Mucosa of rectum (tissue), 2 donors: Measurements from ENCODE around the gene MASP1.
A peak's percentile ranks its signal among the peaks of the same experiment; 100 is the strongest.

Experiments used
- H3K27ac ChIP-seq, 2 donors: one replicate each; pipeline ENCODE4 v1.7.0; 2013; ENCODE audit warnings: inconsistent platforms in 2 of 2, low read depth in 2 of 2, low read length in 2 of 2
- H3K27me3 ChIP-seq, 2 donors: one replicate each; pipeline ENCODE4 v1.7.0; 2013; ENCODE audit warnings: low read length in 2 of 2; ENCODE audit not compliant: control insufficient read depth in 2 of 2, insufficient read depth in 2 of 2
- H3K36me3 ChIP-seq, 2 donors: one replicate each; pipeline ENCODE4 v1.7.0; 2013; ENCODE audit warnings: low read length in 2 of 2; ENCODE audit not compliant: control insufficient read depth in 2 of 2, insufficient read depth in 2 of 2
- H3K4me1 ChIP-seq, 2 donors: one replicate each; pipeline ENCODE4 v1.7.0; 2013; ENCODE audit warnings: low read length in 2 of 2, mild to moderate bottlenecking in 1 of 2; ENCODE audit not compliant: control insufficient read depth in 2 of 2, insufficient read depth in 2 of 2
- H3K4me3 ChIP-seq, 2 donors: one replicate each; pipeline ENCODE4 v1.7.0; 2013; ENCODE audit warnings: low read length in 2 of 2
- H3K9ac ChIP-seq, 2 donors: one replicate each; pipeline ENCODE4 v1.7.0; 2013; ENCODE audit warnings: low read length in 2 of 2, low read depth in 1 of 2, mild to moderate bottlenecking in 1 of 2
- H3K9me3 ChIP-seq, 2 donors: one replicate each; pipeline ENCODE4 v1.7.0; 2013; ENCODE audit warnings: low read length in 2 of 2; ENCODE audit not compliant: control insufficient read depth in 2 of 2
- donor health status: healthy.
- donor health status: Normal muscosa, but diverticular disease.

MASP1 gene

DNA sequence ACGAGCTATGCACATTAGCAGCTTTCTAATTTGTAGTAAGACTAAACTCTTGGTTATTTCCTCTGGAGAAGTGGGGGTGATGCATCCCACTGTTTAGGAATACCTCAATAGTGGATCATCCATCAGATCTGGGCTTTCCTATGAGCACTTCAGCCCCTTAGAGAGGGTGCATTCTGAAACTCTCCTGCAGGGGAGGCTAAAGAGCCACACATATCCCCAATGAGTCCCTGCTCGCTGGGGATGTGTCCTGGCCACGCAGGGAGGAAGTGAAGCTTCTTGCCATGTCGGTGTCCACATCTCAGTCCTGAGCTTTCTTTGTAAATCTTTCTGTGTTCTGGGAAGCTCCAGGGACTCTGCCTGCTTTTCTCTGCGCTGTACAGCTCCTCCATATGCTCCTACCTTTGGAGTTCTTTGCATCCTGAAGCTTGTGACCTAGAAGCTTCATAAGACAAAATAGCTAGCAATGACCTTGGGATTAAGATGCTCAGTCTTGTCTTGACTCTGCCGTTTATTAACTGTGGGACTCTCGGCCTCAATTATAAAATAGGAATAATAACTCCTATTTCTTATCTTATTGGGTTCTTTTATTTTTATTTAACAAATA is 28.3 kb upstream of the MASP1 start:
- Histone ChIP-seq H3K4me3 (no peak overlapping the region), H3K4me1 (no peaks in the 10 kb centered on the region), H3K27me3 (peaks cover 0 to 2% of the 10 kb centered on the region in 2 donors), H3K36me3 (no peaks in the 10 kb centered on the region), H3K9ac (no peak overlapping the region), H3K9me3 (no peaks in the 10 kb centered on the region), H3K27ac (no peak overlapping the region)

- Histone ChIP-seq H3K9ac (no peak overlapping the region), H3K4me3 (peak overlapping the region in 1 of 2 donors; percentile 21), H3K4me1 (no peaks in the 10 kb centered on the region), H3K36me3 (no peaks in the 10 kb centered on the region), H3K27me3 (peaks cover 0 to 2% of the 10 kb centered on the region in 2 donors), H3K9me3 (no peaks in the 10 kb centered on the region), H3K27ac (no peak overlapping the region)
Observed at GRCh38 chr3:187318819-187319616, 27.5 kb upstream of the MASP1 start.

DNA sequence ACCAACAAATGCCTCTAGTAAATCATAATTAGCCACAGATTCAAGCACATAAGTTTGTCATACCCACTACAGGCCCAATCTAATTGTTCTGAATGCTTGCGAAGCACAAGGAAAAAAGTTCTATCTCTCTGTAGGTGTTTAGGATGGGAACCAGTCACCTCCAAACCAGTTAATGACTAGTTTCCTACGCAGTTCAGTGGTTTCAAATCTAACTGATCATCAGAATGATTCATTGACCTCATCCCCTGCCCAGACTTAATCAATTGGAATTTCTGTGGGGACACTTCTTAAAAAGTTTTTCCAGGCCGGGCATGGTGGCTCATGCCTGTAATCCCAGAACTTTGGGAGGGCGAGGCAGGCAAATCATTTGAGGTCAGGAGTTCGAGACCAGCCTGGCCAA is 24.3 kb upstream of the MASP1 start:
- peaks cover 3 to 6% of the 10 kb centered on the region in 2 donors for H3K27me3 ChIP-seq
- no peaks in the 10 kb centered on the region for H3K36me3 ChIP-seq
- no peaks in the 10 kb centered on the region for H3K9me3 ChIP-seq

DNA sequence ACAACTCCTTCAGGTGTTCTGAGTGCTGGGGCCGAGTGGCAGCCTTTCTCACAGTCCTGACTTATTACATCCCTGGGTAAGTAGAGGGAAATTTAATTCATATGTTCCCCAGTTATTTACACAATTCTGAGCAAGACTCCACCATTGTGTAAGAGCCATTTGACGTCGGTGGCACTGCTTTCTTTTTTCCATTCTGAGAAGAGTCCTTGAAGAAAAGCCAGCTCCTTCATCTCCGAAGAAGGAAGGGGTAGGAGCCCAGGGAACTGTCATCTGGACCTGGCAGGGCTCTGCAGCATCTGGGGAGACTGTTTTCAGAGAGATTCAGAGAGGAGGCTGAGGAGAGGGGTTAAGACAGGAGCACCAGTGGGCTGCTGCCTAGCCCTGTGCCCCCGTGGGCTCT is 22.6 kb upstream of the MASP1 start:
- Histone ChIP-seq H3K27ac (no peak overlapping the region), H3K36me3 (no peaks in the 10 kb centered on the region), H3K9me3 (no peaks in the 10 kb centered on the region), H3K9ac (no peak overlapping the region), H3K4me1 (no peaks in the 10 kb centered on the region), H3K27me3 (peaks cover 3 to 6% of the 10 kb centered on the region in 2 donors), H3K4me3 (no peak overlapping the region)

More for the DNA sequence above, 24.3 kb upstream of the MASP1 start:
- Histone ChIP-seq H3K9ac (no peak overlapping the region), H3K4me1 (no peaks in the 10 kb centered on the region), H3K27ac (no peak overlapping the region), H3K4me3 (no peak overlapping the region)

DNA sequence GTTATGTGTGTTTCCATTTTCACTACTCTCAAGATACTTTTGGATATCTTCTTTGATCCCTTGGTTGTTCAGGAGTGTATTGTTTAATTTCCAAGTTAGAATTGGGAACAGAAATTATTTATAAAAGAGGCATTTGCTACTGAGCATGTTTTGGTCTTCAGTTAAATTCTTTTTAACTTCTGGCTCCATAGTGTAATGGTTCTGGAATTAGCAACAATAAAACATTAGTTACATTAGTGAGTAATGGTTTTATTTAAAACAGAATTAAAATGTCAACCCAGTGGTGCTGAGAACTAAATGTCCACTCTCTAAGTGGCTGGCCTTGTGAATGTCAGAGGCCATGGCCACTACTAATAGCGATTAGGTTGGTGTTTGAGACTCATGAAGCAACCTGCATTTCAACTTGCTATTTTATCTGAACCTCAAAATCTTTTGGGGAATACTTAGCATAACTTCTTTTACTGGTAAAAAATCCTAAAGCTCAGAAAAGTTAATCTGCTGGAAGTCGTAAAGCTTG is 19.5 kb upstream of the MASP1 start:
- Histone ChIP-seq H3K9me3 (no peaks in the 10 kb centered on the region), H3K27ac (peak overlapping the region in 1 of 2 donors; percentile 5), H3K4me3 (no peak overlapping the region), H3K9ac (no peak overlapping the region), H3K36me3 (no peaks in the 10 kb centered on the region), H3K4me1 (no peaks in the 10 kb centered on the region), H3K27me3 (peaks cover 3% of the 10 kb centered on the region in 2 donors)

DNA sequence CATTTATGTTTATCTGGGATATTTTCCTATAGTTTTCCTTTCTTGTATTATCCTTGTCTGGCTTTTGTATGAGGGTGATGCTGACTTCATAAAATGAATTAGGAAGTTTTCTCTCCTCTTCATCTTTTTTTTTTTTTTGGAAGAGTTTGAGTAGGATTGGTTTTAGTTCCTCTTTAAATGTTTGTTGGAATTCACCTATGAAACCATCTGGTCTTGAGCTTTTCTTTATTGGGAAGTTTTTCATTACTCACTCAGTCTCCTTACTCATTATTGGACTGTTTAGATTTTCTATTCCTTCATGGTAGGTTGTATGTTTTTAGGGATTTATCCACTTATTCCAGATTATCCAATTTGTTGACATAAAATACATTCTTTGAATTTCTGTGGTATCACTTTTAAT is 18.7 kb upstream of the MASP1 start:
- H3K36me3 ChIP-seq = no peaks in the 10 kb centered on the region
- H3K4me1 ChIP-seq = no peaks in the 10 kb centered on the region
- H3K9me3 ChIP-seq = no peaks in the 10 kb centered on the region
- no peak overlapping the region for H3K27ac ChIP-seq
- no peak overlapping the region for H3K9ac ChIP-seq
- no peak overlapping the region for H3K4me3 ChIP-seq
- peaks cover 3% of the 10 kb centered on the region in 2 donors for H3K27me3 ChIP-seq

DNA sequence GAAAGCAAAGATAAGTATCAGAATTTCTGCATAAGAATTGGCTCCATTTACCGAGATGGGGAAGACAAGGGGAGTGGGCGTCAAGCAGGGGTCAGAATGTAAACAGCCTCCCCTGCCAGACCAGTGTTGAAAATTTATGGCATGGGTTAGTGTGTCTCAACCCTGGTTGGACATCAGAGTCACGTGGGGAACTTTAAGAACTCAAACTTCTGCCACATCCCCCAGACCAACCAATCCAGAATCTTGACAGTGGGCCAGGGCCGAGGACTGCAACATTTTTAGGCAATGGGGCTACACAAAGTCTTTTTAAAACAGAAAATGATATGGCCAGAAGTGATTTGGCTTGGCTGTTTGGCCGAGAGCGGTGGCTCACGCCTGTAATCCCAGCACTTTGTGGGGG is 14.3 kb upstream of the MASP1 start:
- Histone ChIP-seq H3K9me3 (no peaks in the 10 kb centered on the region), H3K27ac (no peak overlapping the region), H3K36me3 (no peaks in the 10 kb centered on the region), H3K4me1 (no peaks in the 10 kb centered on the region), H3K4me3 (no peak overlapping the region), H3K27me3 (no peaks in the 10 kb centered on the region), H3K9ac (no peak overlapping the region)

GRCh38 chr3:187299611-187300010 is 8.1 kb upstream of the MASP1 start:
- no peaks in the 10 kb centered on the region for H3K9me3 ChIP-seq
- H3K36me3 ChIP-seq = no peaks in the 10 kb centered on the region
- no peak overlapping the region for H3K27ac ChIP-seq
- H3K4me3 ChIP-seq = no peak overlapping the region
- H3K4me1 ChIP-seq = no peaks in the 10 kb centered on the region
- no peaks in the 10 kb centered on the region for H3K27me3 ChIP-seq
- no peak overlapping the region for H3K9ac ChIP-seq

DNA sequence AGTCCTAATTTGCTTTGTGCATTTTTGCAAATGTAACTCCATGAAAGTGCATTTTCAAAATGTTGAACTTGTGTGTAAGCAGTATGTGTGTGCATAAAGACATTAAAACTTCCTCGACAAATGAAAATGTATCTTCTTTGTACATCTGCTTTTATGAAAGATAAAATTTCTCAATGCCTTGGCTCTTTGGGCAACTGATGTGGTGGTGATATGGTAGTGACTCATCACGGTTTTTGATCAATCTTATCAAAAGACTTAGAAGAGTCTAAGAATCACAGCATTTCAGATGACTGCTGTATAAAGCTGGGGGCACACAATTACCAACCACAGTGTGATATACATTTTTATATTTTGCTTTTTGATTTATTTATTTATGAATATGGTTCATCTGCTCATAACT is 5.4 kb upstream of the MASP1 start:
- Histone ChIP-seq H3K27me3 (no peaks in the 10 kb centered on the region), H3K9me3 (no peaks in the 10 kb centered on the region), H3K4me1 (no peaks in the 10 kb centered on the region), H3K36me3 (no peaks in the 10 kb centered on the region), H3K9ac (no peak overlapping the region), H3K4me3 (no peak overlapping the region), H3K27ac (no peak overlapping the region)

DNA sequence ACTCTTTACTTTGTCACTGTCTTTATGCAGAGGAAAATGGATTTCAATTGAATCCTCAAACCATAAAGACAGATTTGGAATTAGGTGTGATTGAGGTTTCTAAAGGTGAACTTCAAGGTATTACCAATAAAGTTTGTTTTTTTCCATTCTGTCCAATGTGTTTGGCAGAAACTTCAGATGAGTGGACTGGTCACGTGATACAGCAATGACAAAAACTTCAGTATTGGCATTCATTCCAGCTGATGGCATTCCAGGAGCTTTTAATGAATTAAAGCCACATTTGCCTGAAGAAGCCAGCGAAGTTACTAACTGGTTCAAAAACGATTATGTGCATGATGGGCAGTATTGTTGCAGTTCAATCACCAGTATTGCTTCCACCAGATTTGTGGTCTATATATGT is 4.5 kb upstream of the MASP1 start:
- Histone ChIP-seq H3K27ac (no peak overlapping the region), H3K36me3 (no peaks in the 10 kb centered on the region), H3K9me3 (no peaks in the 10 kb centered on the region), H3K4me3 (no peak overlapping the region), H3K9ac (no peak overlapping the region), H3K27me3 (peaks cover 0 to 5% of the 10 kb centered on the region in 2 donors), H3K4me1 (no peaks in the 10 kb centered on the region)
